ENCODE results near the gene NEDD8. TPM values are rescaled to one million over a fixed set of nuclear protein-coding genes. Genes with fewer than 3 reads are reported as not detected.

NEDD8 gene
- total and polyA plus RNA-seq, 7 donors: 135 to 315 (median 206) TPM

DNA sequence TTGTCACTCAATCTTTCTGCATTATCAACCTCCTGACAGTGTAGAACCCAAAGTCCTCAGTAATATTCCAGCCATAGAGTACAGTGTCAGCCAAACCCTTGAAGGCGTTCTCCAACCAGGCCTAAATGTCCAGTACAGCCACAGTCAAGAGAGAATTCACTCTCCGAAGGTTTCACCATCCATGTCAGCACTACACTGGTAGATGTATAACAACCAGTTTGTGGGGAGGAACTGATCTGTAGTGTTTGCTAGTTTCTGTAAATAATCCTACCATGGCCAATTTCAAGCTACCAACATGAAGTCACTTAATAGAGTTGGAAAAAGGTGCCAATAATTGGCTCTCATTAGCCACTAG is 15.8 kb downstream of the NEDD8 start:
- no peak for TF ChIP-seq CTCF (IDR thresholded peaks at IDR 0.05)
- H3K27me3 ChIP-seq (ENCODE audit: insufficient read depth in 3 of 3, low read length in 2 of 3): no peaks in the 10 kb centered on the region
- WGBS, 3 donors: 82 to 90% (median 85%) methylated on average over 2 of the region's 2 CpGs
- no peaks in the 10 kb centered on the region for H3K9me3 ChIP-seq
- intact Hi-C loops (cut with DNase I): no loop called here
- peaks cover 3 to 23% of the 10 kb centered on the region in 2 donors for H3K36me3 ChIP-seq (ENCODE audit: insufficient read depth in 1 of 2, low read depth in 1 of 2)
- peak overlapping the region; percentile 87 for H3K27ac ChIP-seq
- ATAC-seq: no peak
- peaks cover 20% of the 10 kb centered on the region for H3K4me1 ChIP-seq
- H3K4me3 ChIP-seq: peak overlapping the region; percentile 80
- no peak for DNase-seq

DNA sequence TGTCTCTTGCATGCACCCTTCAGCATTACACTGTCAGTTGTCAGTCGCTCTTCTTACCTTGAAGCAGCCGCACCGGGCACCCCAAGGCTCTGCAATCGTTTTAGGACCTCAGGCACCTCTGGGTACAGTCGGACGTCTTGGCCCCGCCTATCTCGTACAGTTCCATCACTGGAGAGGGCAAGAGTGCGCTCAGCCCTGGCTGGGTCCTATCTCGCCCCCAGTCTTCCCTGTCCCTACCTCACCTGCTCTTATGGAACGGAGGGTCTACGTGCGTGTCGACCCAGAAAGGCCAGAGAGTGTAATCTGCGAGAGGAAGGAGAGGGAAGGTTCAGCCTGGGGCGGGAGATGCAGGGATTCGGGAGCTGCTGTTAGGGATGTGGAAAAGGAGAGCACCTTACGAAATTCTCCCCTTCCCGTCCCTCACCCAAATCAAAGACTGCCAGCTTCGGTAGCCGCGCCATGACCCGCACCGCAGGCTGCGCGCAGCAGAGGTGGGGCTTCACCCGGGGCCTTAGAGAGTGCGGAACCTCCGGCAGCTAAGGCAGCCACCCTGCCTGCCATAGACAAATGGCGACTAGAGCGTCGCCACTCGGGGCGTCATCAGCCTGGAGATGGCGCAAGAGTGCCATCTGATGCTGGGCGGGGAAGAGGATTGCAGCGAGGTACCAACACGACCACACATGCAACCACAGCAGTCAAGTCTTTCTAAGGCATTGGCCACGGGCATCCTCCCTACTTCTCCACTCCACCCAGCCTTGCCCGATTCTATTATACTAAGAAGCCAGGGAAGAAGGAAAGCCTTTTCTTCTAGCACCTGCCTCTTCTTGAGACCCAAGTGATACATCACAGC is 16.4 kb downstream of the NEDD8 start, which contains the start of gene MDP1:
MDP1 (minus strand) TSS at position 572 of the 850 bp plus-strand sequence; CDS start at position 461, 111 bp downstream.
- H3K27me3 ChIP-seq (ENCODE audit: insufficient read depth in 3 of 3, low read length in 2 of 3): no peaks in the 10 kb centered on the region
- intact Hi-C loops (cut with DNase I): loop anchor here in 1 of 2 donors (2.0 kb wide), 1 partner anchor 27 kb away; the partner anchor contains the start of gene IPO4
- WGBS, 3 donors: 0 to 1% (median 1%) methylated on average over 33 to 40 of the region's 40 CpGs
- H3K36me3 ChIP-seq (ENCODE audit: insufficient read depth in 1 of 2, low read depth in 1 of 2): peaks cover 3 to 29% of the 10 kb centered on the region in 2 donors
- DNase-seq: peak; percentile 85 to 91
- ATAC-seq: peak; percentile 77 to 85 (median 82)
- H3K4me3 ChIP-seq: peak within 1 kb of the TSS; percentile 80
- H3K4me1 ChIP-seq: peaks cover 20% of the 10 kb centered on the region
- H3K9me3 ChIP-seq: no peaks in the 10 kb centered on the region
- peak; percentile 43 for TF ChIP-seq CTCF (IDR thresholded peaks at IDR 0.05)
- H3K27ac ChIP-seq: peak within 1 kb of the TSS; percentile 87

DNA sequence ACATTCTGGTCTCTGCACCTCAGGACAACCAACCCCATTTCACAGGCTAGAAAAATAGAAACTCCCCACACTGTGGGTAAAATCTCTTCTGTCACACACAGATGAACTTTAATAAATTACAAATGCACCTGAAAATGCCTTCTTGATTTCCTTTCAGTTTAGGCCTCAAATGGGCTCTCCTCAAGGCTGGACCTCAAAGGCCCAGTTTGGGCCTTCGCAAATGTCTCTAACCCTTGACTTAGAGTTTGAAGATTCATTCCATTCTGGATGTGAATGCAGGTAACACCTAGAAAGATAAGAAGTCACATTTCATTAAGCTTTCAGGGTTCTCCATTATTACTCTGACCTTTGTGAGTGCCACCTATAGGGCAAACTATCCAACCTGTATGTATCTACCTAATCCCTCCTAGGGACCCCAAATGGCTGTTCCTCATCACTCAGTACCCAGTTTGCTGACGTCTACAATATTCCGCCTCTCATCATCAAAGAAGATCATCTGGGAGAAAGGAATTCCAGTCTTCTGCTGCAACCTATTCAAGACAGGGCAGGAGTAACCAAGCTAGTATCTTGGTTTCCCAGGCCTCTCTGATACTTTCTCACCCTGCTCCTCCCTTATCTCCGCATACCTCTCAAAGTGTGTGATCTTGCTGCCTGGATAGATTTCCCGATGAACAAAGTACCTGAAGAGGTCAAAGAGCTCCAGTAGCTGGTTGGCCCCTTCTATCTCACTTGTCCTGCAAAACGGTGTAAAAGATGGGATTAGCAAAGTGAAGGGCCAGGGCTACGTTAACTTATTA is 18.1 kb downstream of the NEDD8 start:
- Histone ChIP-seq H3K27ac (peak overlapping the region; percentile 93), H3K4me1 (peaks cover 20% of the 10 kb centered on the region), H3K9me3 (no peaks in the 10 kb centered on the region), H3K36me3 (ENCODE audit: insufficient read depth in 1 of 2, low read depth in 1 of 2) (peaks cover 8 to 46% of the 10 kb centered on the region in 2 donors), H3K4me3 (peak overlapping the region; percentile 80), H3K27me3 (ENCODE audit: insufficient read depth in 3 of 3, low read length in 2 of 3) (no peaks in the 10 kb centered on the region)
- DNase-seq (no peak), ATAC-seq (no peak)
- TF ChIP-seq CTCF (IDR thresholded peaks at IDR 0.05): no peak
- whole genome bisulfite sequencing, 3 donors: 88 to 92% (median 91%) methylated on average over 7 of the region's 7 CpGs
- intact Hi-C loops (cut with DNase I): loop anchor here in 1 of 2 donors (2.0 kb wide), 1 partner anchor 25 kb away; the partner anchor contains the start of gene IPO4

GRCh38 chr14:24212924-24213865 is 19.0 kb downstream of the NEDD8 start, which contains the start of gene CHMP4A:
Gene CHMP4A, minus strand, starts transcription at chr14:24213488. Its CDS starts 49 bp downstream, at chr14:24213439.
- Histone ChIP-seq H3K36me3 (ENCODE audit: insufficient read depth in 1 of 2, low read depth in 1 of 2) (peaks cover 8 to 52% of the 10 kb centered on the region in 2 donors), H3K4me1 (peaks cover 20% of the 10 kb centered on the region), H3K9me3 (no peaks in the 10 kb centered on the region), H3K27me3 (ENCODE audit: insufficient read depth in 3 of 3, low read length in 2 of 3) (no peaks in the 10 kb centered on the region), H3K27ac (peak within 1 kb of the TSS; percentile 93), H3K4me3 (peak within 1 kb of the TSS; percentile 80)
- WGBS, 3 donors: 1 to 3% (median 1%) methylated on average over 48 to 53 of the region's 53 CpGs
- intact Hi-C loops (cut with DNase I): no loop called here
- DNase-seq (peak; percentile 98 to 99), ATAC-seq (peak; percentile 91 to 93 (median 92))
- no peak for TF ChIP-seq CTCF (IDR thresholded peaks at IDR 0.05)
